Activated CD4-positive, alpha-beta memory T cell treated with anti-CD3 and anti-CD28 coated beads for 36 hours (primary cell): ENCODE data around the gene ID1. TPM values are rescaled to one million over a fixed set of nuclear protein-coding genes. Genes with fewer than 3 reads are reported as not detected.
"Not testable (repeated sequence)": the region's sequence is repeated elsewhere in the genome, so short reads cannot be mapped to it uniquely, and the experiment has no call there.

Source experiments
- CTCF ChIA-PET: fragments of 350-600 bp; sonication (Branson Sonifier 250); formaldehyde crosslinking; loops from one replicate; lab custom pipeline; 2021; ENCODE audit warnings: antibody characterized with exemption, inconsistent platforms; lab: Charles Lee
- POLR2A ChIA-PET: fragments of 350-600 bp; sonication (Branson Sonifier 250); formaldehyde crosslinking; loops from one replicate; lab custom pipeline; 2021; ENCODE audit warnings: antibody characterized with exemption; lab: Charles Lee
- DNase-seq: peaks from one replicate; pipeline ENCODE4 v3.0.0-alpha.2; 2020
- H3K27ac Mint-ChIP-seq: one replicate; pipeline ENCODE4 v1.8.0; 2021; ENCODE audit warnings: mixed read lengths
- H3K27me3 Mint-ChIP-seq: one replicate; pipeline ENCODE4 v1.8.0; 2021; ENCODE audit warnings: mixed read lengths
- H3K36me3 Mint-ChIP-seq: one replicate; pipeline ENCODE4 v1.8.0; 2021; ENCODE audit warnings: mixed read lengths
- H3K4me1 Mint-ChIP-seq: one replicate; pipeline ENCODE4 v1.8.0; 2021; ENCODE audit warnings: low read depth, mixed read lengths
- H3K4me3 Mint-ChIP-seq: one replicate; pipeline ENCODE4 v1.8.0; 2021; ENCODE audit warnings: mild to moderate bottlenecking, mixed read lengths
- H3K9me3 Mint-ChIP-seq: one replicate; pipeline ENCODE4 v1.8.0; 2021; ENCODE audit warnings: mixed read lengths
- intact Hi-C: fragments of 100-400 bp; cut with micrococcal nuclease; formaldehyde crosslinking; loops from one replicate; pipeline ENCODE4 v1.15.1; 2023
- total RNA-seq, 2 experiments: library from RNA; stranded (reverse); gene quantifications; one replicate each; pipeline ENCODE4 v1.2.3, GENCODE V29; 2021

The ID1 gene
- total RNA-seq, 2 experiments from 2014 or later, result 0.90 to 1.3 TPM

GRCh38 chr20:31590717-31591225 lies 14.3 kb upstream of the ID1 start:
- no peaks in the 10 kb centered on the region for H3K9me3 Mint-ChIP-seq
- POLR2A ChIA-PET, result interaction anchor here (0.6 to 1.0 kb wide), 2 partner anchors 20 to 22 kb away, joined by 3 to 4 read pairs; no protein-coding TSS in a partner anchor
- H3K27me3 Mint-ChIP-seq, result peaks cover 19% of the 10 kb centered on the region
- H3K4me3 Mint-ChIP-seq, result no peak overlapping the region
- DNase-seq, result no peak
- H3K36me3 Mint-ChIP-seq, result no peaks in the 10 kb centered on the region
- H3K4me1 Mint-ChIP-seq, result peaks cover 8% of the 10 kb centered on the region
- intact Hi-C loops, result no loop called here
- H3K27ac Mint-ChIP-seq, result no peak overlapping the region
- CTCF ChIA-PET, result interaction anchor here (1.1 to 5.8 kb wide), 3 partner anchors 21 to 31 kb away, joined by 3 to 34 read pairs (median 7); no protein-coding TSS in a partner anchor

- CTCF ChIA-PET, result interaction anchor here (0.7 to 5.8 kb wide), 5 partner anchors 10 to 31 kb away, joined by 3 to 34 read pairs (median 4); no protein-coding TSS in a partner anchor
- H3K4me3 Mint-ChIP-seq, result no peak overlapping the region
- H3K27ac Mint-ChIP-seq, result no peak overlapping the region
- H3K36me3 Mint-ChIP-seq, result no peaks in the 10 kb centered on the region
- intact Hi-C loops, result loop anchor here (1.0 kb wide), 1 partner anchor 12 kb away; the partner anchor contains the start of gene ID1
- DNase-seq, result peak; percentile 70
- H3K4me1 Mint-ChIP-seq, result peaks cover under 1% of the 10 kb centered on the region
- H3K9me3 Mint-ChIP-seq, result no peaks in the 10 kb centered on the region
- POLR2A ChIA-PET, result interaction anchor here (0.5 to 1.0 kb wide), 2 partner anchors 20 to 105 kb away, joined by 3 read pairs; no protein-coding TSS in a partner anchor
- peaks cover 10% of the 10 kb centered on the region for H3K27me3 Mint-ChIP-seq
These were observed 11.7 kb upstream of the ID1 start for GRCh38 chr20:31593221-31594001.

- no peak overlapping the region for H3K27ac Mint-ChIP-seq
- H3K4me1 Mint-ChIP-seq, result no peaks in the 10 kb centered on the region
These were observed 11.0 kb upstream of the ID1 start for GRCh38 chr20:31594002-31594557.

GRCh38 chr20:31594558-31595379 lies 10.3 kb upstream of the ID1 start:
- Mint-ChIP-seq H3K27ac (no peak overlapping the region), H3K4me3 (no peak overlapping the region), H3K36me3 (no peaks in the 10 kb centered on the region), H3K27me3 (peaks cover 4% of the 10 kb centered on the region), H3K9me3 (no peaks in the 10 kb centered on the region), H3K4me1 (no peaks in the 10 kb centered on the region)
- ChIA-PET POLR2A (no interaction called here), CTCF (interaction anchor here (1.3 kb wide), 1 partner anchor 39 kb away, joined by 3 read pairs; no protein-coding TSS in a partner anchor)
- no peak for DNase-seq
- intact Hi-C loops, result no loop called here

More at GRCh38 chr20:31594002-31594557, 11.0 kb upstream of the ID1 start:
- intact Hi-C loops, result no loop called here
- ChIA-PET CTCF (interaction anchor here (1.0 to 5.8 kb wide), 3 partner anchors 18 to 27 kb away, joined by 4 to 34 read pairs (median 4); no protein-coding TSS in a partner anchor), POLR2A (no interaction called here)
- Mint-ChIP-seq H3K4me3 (no peak overlapping the region), H3K36me3 (no peaks in the 10 kb centered on the region), H3K27me3 (peaks cover 4% of the 10 kb centered on the region), H3K9me3 (no peaks in the 10 kb centered on the region)
- DNase-seq, result no peak

- Mint-ChIP-seq H3K9me3 (no peaks in the 10 kb centered on the region), H3K27me3 (peaks cover 4% of the 10 kb centered on the region), H3K36me3 (no peaks in the 10 kb centered on the region), H3K4me3 (no peak overlapping the region), H3K4me1 (no peaks in the 10 kb centered on the region), H3K27ac (no peak overlapping the region)
- intact Hi-C loops, result no loop called here
- CTCF ChIA-PET, result interaction anchor here (0.7 to 1.3 kb wide), 2 partner anchors 33 to 39 kb away, joined by 3 read pairs; no protein-coding TSS in a partner anchor
- POLR2A ChIA-PET, result no interaction called here
- DNase-seq, result no peak
These were observed 9.8 kb upstream of the ID1 start for GRCh38 chr20:31595380-31595653.

GRCh38 chr20:31595654-31596411 lies 9.3 kb upstream of the ID1 start:
- POLR2A ChIA-PET, result no interaction called here
- no peaks in the 10 kb centered on the region for H3K4me1 Mint-ChIP-seq
- H3K27ac Mint-ChIP-seq, result no peak overlapping the region
- no peaks in the 10 kb centered on the region for H3K9me3 Mint-ChIP-seq
- H3K4me3 Mint-ChIP-seq, result no peak overlapping the region
- no peak for DNase-seq
- H3K27me3 Mint-ChIP-seq, result peaks cover 5% of the 10 kb centered on the region
- H3K36me3 Mint-ChIP-seq, result no peaks in the 10 kb centered on the region
- intact Hi-C loops, result no loop called here
- CTCF ChIA-PET, result interaction anchor here (0.7 to 1.3 kb wide), 2 partner anchors 33 to 38 kb away, joined by 3 read pairs; no protein-coding TSS in a partner anchor

GRCh38 chr20:31596412-31596715 lies 8.7 kb upstream of the ID1 start:
- intact Hi-C loops, H3K9me3 Mint-ChIP-seq, POLR2A ChIA-PET, CTCF ChIA-PET, H3K36me3 Mint-ChIP-seq, H3K4me1 Mint-ChIP-seq, H3K4me3 Mint-ChIP-seq, H3K27ac Mint-ChIP-seq, DNase-seq, H3K27me3 Mint-ChIP-seq: not testable (repeated sequence)

GRCh38 chr20:31596831-31597480 lies 8.1 kb upstream of the ID1 start:
- ChIA-PET CTCF (no interaction called here), POLR2A (no interaction called here)
- H3K27ac Mint-ChIP-seq, result no peak overlapping the region
- no peaks in the 10 kb centered on the region for H3K36me3 Mint-ChIP-seq
- no peaks in the 10 kb centered on the region for H3K4me1 Mint-ChIP-seq
- peaks cover 6% of the 10 kb centered on the region for H3K27me3 Mint-ChIP-seq
- DNase-seq, result no peak
- no peaks in the 10 kb centered on the region for H3K9me3 Mint-ChIP-seq
- no peak overlapping the region for H3K4me3 Mint-ChIP-seq
- intact Hi-C loops, result no loop called here

- Mint-ChIP-seq H3K9me3 (no peaks in the 10 kb centered on the region), H3K4me3 (no peak overlapping the region), H3K36me3 (no peaks in the 10 kb centered on the region), H3K27ac (no peak overlapping the region), H3K27me3 (peaks cover 6% of the 10 kb centered on the region), H3K4me1 (peaks cover under 1% of the 10 kb centered on the region)
- DNase-seq, result no peak
- intact Hi-C loops, result no loop called here
- ChIA-PET POLR2A (no interaction called here), CTCF (no interaction called here)
These were observed 7.6 kb upstream of the ID1 start for GRCh38 chr20:31597481-31597855.

GRCh38 chr20:31602431-31602778 lies 2.7 kb upstream of the ID1 start:
- Mint-ChIP-seq H3K27me3 (peaks cover 33% of the 10 kb centered on the region), H3K27ac (no peak overlapping the region), H3K9me3 (no peaks in the 10 kb centered on the region), H3K4me3 (no peak overlapping the region), H3K4me1 (peaks cover 33% of the 10 kb centered on the region), H3K36me3 (no peaks in the 10 kb centered on the region)
- ChIA-PET POLR2A (interaction anchor here (0.6 to 4.4 kb wide), 8 partner anchors 9 to 138 kb away, joined by 3 to 31 read pairs (median 4); partner anchors contain the start of gene BCL2L1), CTCF (interaction anchor here (1.1 to 18.8 kb wide), 5 partner anchors 9 to 121 kb away, joined by 3 to 1211 read pairs (median 9); no protein-coding TSS in a partner anchor)
- no peak for DNase-seq
- intact Hi-C loops, result no loop called here
